Skeletal muscle satellite cell (primary cell): ENCODE results near the gene LGALS8.

Experiments used
- H3K27me3 ChIP-seq: 2 replicates; pipeline ENCODE4 v1.7.0; 2013; ENCODE audit warnings: low read length; ENCODE audit not compliant: control insufficient read depth, insufficient read depth
- H3K36me3 ChIP-seq: 2 replicates; pipeline ENCODE4 v1.7.0; 2013; ENCODE audit warnings: mild to moderate bottlenecking, control low read depth, low read length; ENCODE audit not compliant: insufficient read depth
- H3K4me1 ChIP-seq: 2 replicates; pipeline ENCODE4 v1.7.0; 2013; ENCODE audit warnings: low read length; ENCODE audit not compliant: control insufficient read depth, insufficient read depth
- H3K4me2 ChIP-seq: 2 replicates; pipeline ENCODE4 v1.7.0; 2013; ENCODE audit warnings: mild to moderate bottlenecking, low read length
- H3K4me3 ChIP-seq: 2 replicates; pipeline ENCODE4 v1.7.0; 2013; ENCODE audit warnings: low read length
- H3K9ac ChIP-seq: 2 replicates; pipeline ENCODE4 v1.7.0; 2013; ENCODE audit warnings: mild to moderate bottlenecking, low read depth, low read length, moderate library complexity
- H3K9me3 ChIP-seq: replicated peaks from 2 replicates; pipeline ENCODE4 v1.7.0; 2013; ENCODE audit warnings: mild to moderate bottlenecking, control low read depth, low read length

LGALS8 gene

DNA sequence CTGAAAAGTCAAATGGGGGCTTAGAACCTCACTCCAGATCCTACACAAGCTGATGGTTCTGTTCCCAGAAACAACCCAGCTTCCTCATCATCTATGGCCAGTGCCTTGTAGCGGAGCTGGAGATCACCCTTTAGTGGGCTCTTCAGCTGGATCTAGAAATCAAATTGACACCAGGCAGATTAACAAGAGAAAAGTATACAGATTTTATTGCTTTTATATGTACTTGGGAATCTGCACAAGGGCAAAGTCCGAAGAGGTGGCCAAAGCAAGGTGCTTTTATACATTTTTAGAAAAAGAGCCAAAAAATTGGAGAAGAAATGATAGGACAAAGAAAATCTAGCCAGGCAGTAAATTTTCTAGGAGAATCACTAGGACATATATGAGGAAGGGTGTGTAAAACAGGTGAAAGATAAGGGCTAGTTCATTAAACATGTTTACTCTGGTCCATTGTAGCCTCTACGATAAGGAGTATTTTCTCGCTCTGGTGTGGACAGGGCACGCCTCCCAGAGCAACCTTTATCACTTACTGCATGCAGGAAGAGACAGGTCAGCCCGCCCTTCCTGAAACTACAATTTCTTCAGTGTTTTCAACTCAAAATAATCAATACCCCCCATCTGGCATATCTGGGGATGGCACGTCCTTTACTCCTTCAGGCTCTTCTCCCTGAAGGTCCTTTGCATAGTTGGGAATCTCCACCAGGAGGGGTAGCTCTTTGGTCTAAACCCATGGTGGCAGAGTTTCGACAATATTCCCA, 14.0 kb upstream of the LGALS8 start:
- no peak overlapping the region for H3K4me2 ChIP-seq
- no peaks in the 10 kb centered on the region for H3K9me3 ChIP-seq
- H3K4me1 ChIP-seq, result peaks cover 2% of the 10 kb centered on the region
- H3K27me3 ChIP-seq, result no peaks in the 10 kb centered on the region
- H3K9ac ChIP-seq, result no peak overlapping the region
- H3K36me3 ChIP-seq, result no peaks in the 10 kb centered on the region
- H3K4me3 ChIP-seq, result no peak overlapping the region

DNA sequence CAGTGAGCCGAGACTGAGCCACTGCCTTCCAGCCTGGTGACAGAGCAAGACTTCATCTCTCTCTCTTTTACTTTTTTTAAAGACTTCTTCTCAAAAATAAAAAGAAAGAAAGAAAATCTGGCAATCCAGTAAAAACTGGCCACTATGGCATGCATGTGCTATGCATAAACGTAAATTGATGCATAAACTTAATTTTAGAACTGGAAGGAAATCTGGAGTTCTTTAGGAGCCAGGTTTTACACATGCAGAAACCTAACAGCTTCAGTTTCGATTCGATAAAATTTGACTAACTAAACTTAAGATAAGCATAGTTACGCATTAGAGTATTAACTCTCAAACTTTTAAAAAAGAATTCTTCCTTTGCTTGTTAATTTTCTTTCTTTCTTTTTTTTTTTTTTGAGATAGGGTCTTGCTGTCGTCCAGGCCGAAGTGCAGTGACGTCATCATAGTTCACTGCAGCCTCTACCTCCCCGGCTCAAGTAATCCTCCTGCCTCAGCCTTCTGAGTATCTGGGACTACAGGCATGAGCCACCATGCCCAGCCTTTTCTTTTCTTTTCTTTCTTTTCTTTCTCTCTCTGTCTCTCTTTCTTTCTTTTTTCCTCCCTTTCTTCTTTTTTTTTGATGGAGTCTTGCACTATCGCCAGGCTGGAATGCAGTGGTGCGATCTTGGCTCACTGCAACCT, 11.9 kb upstream of the LGALS8 start:
- Histone ChIP-seq H3K4me2 (no peak overlapping the region), H3K27me3 (no peaks in the 10 kb centered on the region), H3K9ac (no peak overlapping the region), H3K4me1 (peaks cover 5% of the 10 kb centered on the region), H3K4me3 (no peak overlapping the region), H3K36me3 (no peaks in the 10 kb centered on the region), H3K9me3 (no peaks in the 10 kb centered on the region)

DNA sequence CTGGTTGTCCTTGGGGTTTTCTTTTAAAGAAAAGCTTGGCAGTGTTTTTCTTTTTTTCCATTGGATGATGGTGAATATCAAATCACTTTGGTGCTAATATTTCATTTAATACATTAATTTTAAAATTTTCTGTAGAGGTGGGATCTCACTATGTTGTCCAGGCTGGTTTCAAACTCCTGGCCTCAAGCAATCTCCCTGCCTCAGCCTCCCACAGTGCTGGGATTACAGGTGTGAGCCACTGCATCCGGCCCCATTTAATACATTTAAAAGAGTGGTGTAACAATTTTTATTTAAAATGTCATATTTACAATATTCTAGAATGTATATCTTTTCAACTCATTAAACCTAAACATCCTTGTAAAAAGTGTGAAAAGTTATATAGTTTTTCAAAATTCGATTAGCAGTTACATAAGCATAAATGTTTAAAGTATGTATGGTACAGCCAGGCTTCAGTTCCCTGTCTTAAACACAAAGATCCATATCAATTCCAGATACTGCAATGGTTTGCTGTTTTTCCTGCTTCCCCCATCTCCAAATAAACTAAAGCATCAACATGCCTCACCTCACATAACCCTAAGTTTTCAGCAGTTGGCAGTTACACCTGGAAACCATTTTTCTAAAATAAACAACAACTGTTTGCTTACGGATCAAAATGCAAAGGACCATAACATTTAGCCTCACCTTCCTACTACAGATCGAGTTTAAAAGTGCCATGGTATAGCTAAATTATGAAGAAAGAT, 8.9 kb upstream of the LGALS8 start:
- Histone ChIP-seq H3K4me3 (no peak overlapping the region), H3K36me3 (no peaks in the 10 kb centered on the region), H3K4me1 (peaks cover 4% of the 10 kb centered on the region), H3K27me3 (no peaks in the 10 kb centered on the region), H3K9me3 (no peaks in the 10 kb centered on the region), H3K4me2 (no peak overlapping the region), H3K9ac (no peak overlapping the region)

DNA sequence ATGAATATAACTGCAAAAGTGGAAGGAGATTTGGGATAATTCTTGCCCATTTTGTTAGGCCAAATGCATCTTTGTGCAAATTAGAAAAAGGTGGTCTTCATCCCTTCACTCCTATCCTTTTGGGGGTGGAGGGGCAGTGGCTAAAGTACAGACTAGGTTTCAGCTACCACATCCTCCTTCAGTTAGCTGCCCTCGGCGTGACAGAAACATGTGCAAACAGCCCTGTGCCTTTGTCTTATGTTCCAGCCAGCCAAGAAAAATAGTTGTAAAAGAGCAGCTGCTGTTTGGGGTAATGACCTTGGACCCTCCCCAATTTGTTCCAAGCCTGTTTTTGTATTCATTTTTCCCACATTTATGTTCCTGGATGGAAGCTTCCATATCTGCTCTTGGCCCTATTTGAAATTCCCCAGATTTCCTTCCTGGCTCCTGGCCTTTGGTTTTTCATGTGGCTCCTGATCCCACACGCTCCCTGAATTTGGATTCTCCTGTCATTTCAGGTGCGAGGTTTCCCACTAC, 8.3 kb upstream of the LGALS8 start:
- no peak overlapping the region for H3K9ac ChIP-seq
- no peaks in the 10 kb centered on the region for H3K36me3 ChIP-seq
- H3K4me2 ChIP-seq, result no peak overlapping the region
- no peaks in the 10 kb centered on the region for H3K27me3 ChIP-seq
- H3K4me1 ChIP-seq, result peaks cover 4% of the 10 kb centered on the region
- no peaks in the 10 kb centered on the region for H3K9me3 ChIP-seq
- no peak overlapping the region for H3K4me3 ChIP-seq

DNA sequence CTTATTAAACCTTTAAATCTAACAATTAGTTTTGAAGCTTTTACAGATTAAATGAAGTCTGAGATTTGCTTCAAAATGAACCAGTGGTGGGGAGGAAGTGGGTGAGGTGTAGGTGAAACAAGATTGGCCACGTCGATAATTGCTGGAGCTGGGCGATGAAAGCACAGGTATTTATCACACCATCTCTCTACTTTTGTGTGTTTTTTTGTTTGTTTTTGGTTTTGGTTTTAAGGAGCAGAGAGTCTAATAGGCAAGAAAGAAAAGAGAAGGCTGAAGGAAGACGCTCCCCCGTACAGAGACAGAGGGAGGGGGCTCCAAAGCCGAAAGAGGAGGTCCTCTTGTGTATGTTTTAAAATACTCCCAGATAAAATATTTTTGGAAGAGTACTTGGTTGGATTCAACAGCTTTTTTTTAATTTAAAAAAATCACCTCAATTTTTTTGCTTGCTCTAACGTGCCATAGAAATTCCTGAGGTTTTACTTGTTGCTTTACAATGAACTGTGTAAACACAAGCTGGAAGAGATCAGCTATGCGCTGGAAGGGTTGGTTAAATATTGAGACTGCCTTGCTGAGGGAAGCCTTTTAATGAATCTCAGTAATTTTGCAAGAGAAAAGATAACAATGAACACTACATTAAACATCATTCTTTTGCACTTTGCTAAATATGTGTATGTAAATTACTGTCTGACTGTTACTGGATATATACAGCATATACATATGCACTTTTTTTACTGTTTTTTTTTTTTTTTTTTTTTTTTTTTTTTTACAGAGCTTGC, 6.7 kb upstream of the LGALS8 start:
- Histone ChIP-seq H3K9me3 (no peaks in the 10 kb centered on the region), H3K27me3 (no peaks in the 10 kb centered on the region), H3K4me1 (peaks cover 4% of the 10 kb centered on the region), H3K36me3 (no peaks in the 10 kb centered on the region), H3K4me3 (no peak overlapping the region), H3K9ac (no peak overlapping the region), H3K4me2 (no peak overlapping the region)

DNA sequence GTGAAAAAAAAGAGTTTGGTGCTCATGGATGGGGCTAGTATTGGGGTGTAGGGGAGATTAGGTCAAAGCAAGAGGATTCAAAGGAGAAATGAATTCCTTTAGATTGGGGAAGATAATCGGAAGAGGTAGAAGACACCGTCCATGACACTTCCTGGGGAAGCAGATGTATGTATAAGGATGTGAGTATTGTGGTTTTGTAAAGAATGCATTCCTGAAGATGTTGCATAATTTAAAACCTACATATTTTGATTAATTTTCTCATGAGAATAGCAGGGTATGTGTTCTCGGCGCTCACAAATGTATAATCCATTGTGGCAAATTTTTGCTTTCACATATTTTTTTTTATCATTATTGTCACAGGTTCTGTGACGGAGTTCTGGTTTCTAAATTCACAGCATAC, 5.5 kb upstream of the LGALS8 start:
- Histone ChIP-seq H3K4me2 (no peak overlapping the region), H3K4me3 (no peak overlapping the region), H3K9ac (no peak overlapping the region), H3K36me3 (no peaks in the 10 kb centered on the region), H3K4me1 (peaks cover 8% of the 10 kb centered on the region), H3K27me3 (no peaks in the 10 kb centered on the region), H3K9me3 (no peaks in the 10 kb centered on the region)

DNA sequence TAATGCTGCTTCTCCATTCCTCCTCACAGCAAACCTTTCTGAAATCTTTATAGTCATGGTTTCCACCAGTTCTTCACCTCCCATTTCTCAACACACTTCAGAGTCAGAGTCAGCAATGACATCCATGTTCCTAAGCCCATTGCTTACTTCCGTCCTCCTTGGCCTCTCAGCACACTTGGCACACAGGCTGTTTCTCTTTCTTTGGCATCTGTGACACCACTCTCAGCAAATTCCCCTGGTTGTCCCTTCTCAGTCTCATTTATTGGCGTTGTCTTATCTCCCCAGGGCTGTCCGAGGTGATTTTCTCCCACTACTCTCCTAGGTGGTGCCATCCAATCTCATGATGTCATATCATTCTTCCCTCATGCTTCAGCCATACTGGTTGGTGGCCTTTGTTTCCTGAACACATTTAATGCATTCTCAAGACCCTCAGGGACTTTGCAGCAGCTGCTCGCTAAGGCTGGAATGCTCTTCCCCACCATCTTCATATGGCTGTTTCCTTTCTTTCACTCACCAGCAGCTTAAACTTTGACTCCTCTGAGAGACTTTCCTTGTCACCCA, 3.3 kb upstream of the LGALS8 start:
- H3K9ac ChIP-seq, result no peak overlapping the region
- H3K27me3 ChIP-seq, result no peaks in the 10 kb centered on the region
- no peaks in the 10 kb centered on the region for H3K36me3 ChIP-seq
- no peak overlapping the region for H3K4me3 ChIP-seq
- no peak overlapping the region for H3K4me2 ChIP-seq
- no peaks in the 10 kb centered on the region for H3K9me3 ChIP-seq
- peaks cover 10% of the 10 kb centered on the region for H3K4me1 ChIP-seq

DNA sequence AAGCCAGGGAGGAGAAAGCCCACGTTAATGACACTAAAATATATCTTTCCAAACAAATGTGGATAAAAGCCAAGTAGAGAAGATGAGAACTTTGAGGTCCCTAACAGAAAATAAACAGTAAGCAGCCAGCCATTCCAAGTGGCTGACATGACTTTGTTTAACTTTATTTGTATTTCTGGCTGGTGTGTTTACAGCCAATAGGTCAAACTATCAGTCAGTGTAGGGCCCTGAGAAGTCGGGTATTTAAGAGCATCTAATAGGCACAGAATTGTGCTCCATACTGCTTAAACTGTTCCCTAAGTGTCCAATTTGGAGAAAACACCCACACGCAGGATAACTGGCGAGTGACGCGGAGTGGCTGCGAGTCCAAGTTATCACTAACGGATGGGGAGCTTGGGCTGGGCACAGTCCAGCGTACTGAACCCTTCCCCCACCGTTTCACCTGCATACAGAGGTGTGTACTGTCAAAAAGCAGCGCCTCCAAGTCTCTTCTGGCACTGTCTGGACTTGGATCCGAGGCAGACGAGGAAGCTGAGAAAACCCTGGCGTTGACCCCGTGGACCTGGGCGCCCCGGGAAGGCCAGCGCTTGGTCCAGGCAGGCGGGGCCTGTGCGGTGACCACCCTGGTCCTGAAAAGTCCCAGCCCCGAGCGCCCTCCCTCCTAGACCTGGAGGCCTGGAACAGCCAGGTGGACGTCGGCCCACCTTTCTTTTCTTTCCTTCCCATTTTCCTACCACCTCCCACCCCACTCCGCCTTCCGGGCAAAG, 662 bp upstream of the LGALS8 start:
- no peaks in the 10 kb centered on the region for H3K27me3 ChIP-seq
- peaks cover 6% of the 10 kb centered on the region for H3K4me1 ChIP-seq
- H3K9me3 ChIP-seq, result no peaks in the 10 kb centered on the region
- peak overlapping the region; percentile 83 for H3K4me2 ChIP-seq
- H3K9ac ChIP-seq, result peak overlapping the region; percentile 87
- H3K36me3 ChIP-seq, result peaks cover 17% of the 10 kb centered on the region
- H3K4me3 ChIP-seq, result peak overlapping the region; percentile 81

DNA sequence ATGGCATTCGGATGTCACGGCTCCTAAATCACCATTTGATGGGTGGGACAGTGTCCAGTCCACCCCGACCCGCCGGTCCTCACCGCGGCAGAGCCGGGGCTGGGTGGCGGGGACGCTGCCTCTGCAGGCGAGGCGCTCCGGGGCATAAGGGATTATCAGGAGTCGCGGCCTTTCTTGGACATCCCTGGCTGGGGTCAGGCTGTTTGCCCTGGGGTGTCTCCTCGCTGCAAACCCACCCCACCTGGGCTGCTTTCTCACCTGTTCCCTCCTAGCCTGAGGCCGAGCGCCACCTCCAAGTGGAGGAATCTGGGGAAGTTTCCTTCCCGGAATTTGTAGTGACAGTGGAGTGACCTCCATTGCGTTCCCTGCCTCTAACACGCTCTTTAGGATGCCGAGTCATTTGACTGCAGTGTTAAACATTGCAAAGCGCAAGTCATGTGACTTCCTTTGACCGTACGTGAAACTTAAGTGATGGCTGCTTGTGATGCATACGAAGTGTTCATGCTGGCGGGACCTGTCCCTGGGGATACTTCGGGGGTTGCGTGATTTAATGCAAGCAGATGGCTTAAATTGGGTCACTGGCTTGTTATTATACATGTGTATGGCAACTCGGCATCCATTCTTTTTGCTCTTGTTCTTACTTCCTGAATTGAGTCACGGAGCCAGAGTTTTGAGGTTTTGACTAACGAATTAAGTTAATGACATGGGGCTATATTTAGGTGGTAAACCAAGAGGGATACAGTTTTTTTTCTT, 536 bp downstream of the LGALS8 start:
- Histone ChIP-seq H3K9me3 (no peaks in the 10 kb centered on the region), H3K27me3 (no peaks in the 10 kb centered on the region), H3K4me2 (peak overlapping the region; percentile 83), H3K36me3 (peaks cover 17% of the 10 kb centered on the region), H3K9ac (peak overlapping the region; percentile 87), H3K4me3 (peak overlapping the region; percentile 81), H3K4me1 (peaks cover 6% of the 10 kb centered on the region)

DNA sequence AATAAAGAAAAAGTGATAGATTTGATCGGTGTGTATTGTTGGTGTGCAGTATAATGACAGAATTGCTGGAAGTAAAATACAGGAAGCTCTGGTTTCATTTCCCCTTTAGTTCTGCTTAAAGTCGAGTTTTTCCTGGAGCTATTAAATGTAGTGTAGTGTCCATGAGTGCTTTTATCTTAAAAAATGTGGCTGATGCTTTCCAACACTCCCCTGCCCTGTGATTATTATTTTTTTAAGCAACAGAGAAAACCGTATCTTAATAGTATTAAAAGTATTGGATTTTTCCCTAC, 1.1 kb downstream of the LGALS8 start:
- Histone ChIP-seq H3K27me3 (no peaks in the 10 kb centered on the region), H3K9ac (peak overlapping the region; percentile 87), H3K9me3 (no peaks in the 10 kb centered on the region), H3K36me3 (peaks cover 17% of the 10 kb centered on the region), H3K4me3 (peak overlapping the region; percentile 81), H3K4me2 (peak overlapping the region; percentile 83), H3K4me1 (peaks cover 6% of the 10 kb centered on the region)
